NCI-H146 treated with DMSO at 0.1 percent for 48 hours (cell line): ENCODE data around the gene GLP2R.
"Not testable (repeated sequence)": the region's sequence is repeated elsewhere in the genome, so short reads cannot be mapped to it uniquely, and the experiment has no call there.

Source experiments
- DNase-seq: peaks from one replicate; lab custom pipeline; 2025; ENCODE audit not compliant: unreplicated experiment; lab: John Stamatoyannopoulos, UW

The GLP2R gene

DNA sequence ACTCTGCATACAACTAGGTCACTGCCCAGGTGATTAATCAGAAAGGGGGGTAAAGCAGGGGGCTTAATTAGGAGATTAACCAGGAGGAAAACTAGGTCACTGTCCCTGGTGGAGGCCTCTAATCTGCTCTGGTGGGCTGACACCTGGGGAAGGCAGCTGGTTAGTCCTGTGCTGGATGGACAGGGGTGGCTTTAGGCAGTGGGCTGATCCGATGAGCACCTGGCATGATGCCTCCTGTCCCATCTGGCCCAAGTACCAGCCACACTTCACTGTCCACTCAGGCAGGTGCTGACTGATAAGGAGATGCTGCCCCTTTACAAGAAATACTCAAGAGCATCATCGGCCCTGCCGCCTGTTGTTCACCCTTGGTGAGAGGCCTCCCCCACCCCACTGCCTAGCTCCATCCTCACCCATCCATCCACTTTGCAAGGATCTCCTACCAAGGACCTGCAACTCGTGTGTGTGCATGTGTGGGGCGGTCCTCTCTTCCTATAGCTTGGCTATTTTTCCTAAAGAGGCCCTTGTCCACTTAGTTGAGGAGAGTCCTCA lies 93.2 kb downstream of the GLP2R start:
- no peak for DNase-seq

DNA sequence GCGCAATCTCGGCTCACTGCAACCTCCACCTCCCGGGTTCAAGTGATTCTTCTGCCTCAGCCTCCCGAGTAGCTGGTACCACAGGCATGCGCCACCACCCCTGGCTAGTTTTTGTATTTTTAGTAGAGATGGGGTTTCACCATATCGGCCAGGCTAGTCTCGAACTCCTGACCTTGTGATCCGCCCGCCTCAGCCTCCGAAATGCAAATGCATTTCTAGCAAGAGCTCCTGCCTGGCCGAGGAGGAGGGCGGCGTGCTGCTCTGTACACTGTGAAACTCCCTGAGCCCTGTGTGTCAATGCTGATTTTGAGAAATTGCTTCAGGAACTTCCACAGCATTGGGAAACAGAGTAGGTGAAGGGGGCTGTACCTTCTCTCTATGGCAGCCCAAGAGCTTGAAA lies 95.5 kb downstream of the GLP2R start:
- not testable (repeated sequence) for DNase-seq

DNA sequence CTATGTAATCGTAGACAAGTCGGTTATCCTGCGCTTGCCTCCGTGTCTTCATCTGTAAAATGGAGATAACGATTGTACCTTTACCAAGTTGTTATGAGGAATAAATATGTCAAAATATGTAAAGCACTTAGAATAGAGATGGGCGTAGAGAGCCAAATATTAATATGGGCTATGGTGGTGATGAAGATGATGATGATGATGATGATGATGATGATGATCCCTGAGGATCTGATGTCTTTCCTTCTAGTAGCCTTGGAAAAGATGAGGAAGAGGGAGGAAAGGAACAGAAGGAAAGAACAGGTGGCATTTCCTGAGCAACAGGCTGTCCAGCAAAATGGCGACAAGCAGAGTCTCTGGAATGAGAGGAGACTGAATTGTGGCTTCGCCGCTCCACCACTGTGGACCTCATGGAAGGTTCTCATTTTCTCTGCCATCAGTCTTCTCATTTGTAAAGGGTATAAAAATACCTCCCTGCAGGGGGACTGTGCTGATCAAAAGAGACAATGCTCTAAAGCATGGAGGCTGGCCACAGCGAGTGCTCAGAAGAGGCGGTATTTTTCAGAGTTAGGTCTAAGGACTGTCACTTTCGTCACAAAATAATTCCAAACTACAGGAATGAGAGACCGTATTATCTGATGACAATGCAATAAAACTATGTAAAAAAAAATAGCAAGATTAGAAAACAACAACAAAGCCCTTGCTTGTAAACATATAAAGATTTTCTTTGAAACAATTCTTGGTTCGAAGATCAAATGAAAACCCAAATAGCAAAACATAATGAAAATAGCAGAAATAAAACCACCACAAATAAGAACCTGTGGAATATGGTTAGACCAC lies 96.5 kb downstream of the GLP2R start:
- no peak for DNase-seq

GRCh38 chr17:9924735-9925191 lies 99.0 kb downstream of the GLP2R start:
- peak; percentile 34 for DNase-seq

GRCh38 chr17:9925457-9925856 lies 99.7 kb downstream of the GLP2R start:
- no peak for DNase-seq

GRCh38 chr17:9926150-9926804 lies 100.6 kb downstream of the GLP2R start:
- DNase-seq: no peak

DNA sequence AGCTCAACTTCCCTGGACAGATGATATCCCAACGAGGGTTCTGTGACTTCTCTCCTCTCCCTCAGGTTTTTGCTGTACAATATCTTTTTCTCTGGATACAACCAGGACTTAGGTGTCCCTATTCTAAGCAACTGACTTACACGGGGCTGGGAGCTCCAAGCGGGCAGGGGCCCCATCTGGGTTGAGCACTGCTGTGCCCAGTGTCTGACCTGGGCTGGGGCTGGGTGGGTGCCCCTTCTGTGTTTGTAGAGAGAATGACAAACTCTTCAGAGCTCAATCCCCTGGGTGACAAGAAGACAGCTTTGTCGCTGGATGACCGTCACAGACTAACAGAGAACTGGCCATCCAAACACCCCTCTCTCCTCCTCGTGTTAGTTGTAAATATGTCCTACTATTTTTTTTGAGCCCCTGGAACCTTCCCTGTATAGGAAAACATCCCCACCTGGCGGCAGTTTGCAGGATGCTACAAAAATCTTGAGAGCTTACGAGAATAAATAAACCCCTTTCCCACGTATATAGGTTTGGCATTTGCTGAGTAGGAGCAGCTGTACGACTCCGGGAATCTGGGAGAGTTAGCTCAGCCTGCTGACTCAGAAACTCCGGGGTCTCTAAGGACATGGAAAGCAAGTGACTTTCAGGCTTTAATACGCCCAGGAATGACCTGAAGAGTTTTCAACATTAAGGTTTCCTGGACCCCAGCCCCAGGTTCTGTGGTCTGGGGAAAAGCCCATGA lies 103.0 kb downstream of the GLP2R start:
- DNase-seq: no peak

GRCh38 chr17:9929871-9930270 lies 104.1 kb downstream of the GLP2R start:
- no peak for DNase-seq

DNA sequence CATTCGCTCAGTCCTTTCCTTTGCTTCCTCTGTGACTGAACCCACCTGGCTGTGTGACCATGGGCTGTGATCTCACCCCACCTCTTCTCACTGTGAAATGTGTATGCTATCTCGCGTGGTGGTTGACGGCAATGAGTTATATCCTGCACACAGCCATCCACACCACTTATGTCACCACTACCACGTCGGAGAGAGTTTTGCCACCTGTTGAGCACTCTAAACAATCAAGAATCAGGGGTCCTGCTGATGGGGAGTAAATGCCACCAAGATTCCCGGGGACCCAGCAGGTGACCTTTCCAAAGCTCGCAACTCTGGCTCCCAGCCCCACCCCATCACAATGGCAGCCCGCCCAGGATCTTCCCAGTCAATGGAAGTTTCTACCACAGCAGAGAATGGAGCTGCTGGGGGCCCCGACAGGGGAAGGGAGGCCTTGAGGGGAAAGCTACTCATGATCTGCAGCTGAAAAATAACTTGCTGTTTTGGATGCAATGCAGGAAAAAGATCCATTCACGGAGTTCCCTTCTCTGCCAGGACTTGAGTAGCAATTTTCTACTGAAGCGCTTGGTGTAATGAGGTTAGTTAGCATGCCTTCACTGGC lies 105.5 kb downstream of the GLP2R start:
- no peak for DNase-seq

GRCh38 chr17:9932491-9932890 lies 106.8 kb downstream of the GLP2R start:
- DNase-seq: no peak

- DNase-seq: no peak
These were observed 108.6 kb downstream of the GLP2R start for GRCh38 chr17:9934331-9934730.

GRCh38 chr17:9935408-9935807 lies 109.7 kb downstream of the GLP2R start:
- DNase-seq: no peak

DNA sequence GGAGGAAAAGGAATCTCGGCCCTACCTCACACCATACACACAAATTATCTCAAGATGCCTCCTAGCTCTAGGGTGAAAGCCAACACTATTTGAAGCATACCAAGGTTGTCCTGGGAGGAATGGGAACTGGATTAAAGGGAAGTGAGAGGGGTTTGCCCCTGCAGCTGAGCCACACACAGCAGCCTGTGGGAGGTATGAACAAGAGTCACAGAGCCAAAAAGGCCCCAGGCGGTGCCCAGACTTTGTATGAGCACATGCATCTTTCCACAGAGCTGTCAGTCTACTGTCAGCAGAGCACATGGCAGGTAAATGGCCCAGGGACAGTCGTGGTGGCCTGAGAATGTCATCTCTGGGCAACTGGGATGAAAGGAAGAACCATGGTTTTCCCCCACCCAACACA lies 110.4 kb downstream of the GLP2R start:
- no peak for DNase-seq

DNA sequence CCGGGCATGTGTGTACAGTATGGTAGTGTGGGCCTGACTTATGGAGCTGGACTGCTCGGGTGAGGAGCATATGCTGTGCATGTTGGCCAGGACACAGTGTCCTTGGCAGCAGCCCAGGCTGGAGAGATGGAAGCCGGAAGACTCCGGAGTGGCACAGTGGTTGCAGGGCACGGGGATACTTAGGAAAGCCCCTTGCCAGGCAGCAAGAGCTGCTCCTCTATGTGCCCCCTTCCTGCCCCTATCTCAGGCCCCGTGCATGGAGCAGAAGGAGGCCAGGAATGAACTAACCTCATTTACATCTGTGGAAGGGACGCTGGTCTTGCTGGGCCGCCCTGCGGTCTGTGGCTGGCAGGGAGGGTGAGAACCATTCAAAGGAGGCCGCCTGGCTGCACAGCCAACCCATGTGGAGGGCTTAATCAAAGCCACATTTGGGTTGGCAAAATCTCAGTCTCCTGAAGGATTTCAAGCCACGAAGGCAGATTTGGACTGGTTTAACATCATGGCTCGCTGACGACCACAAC lies 111.6 kb downstream of the GLP2R start:
- no peak for DNase-seq

DNA sequence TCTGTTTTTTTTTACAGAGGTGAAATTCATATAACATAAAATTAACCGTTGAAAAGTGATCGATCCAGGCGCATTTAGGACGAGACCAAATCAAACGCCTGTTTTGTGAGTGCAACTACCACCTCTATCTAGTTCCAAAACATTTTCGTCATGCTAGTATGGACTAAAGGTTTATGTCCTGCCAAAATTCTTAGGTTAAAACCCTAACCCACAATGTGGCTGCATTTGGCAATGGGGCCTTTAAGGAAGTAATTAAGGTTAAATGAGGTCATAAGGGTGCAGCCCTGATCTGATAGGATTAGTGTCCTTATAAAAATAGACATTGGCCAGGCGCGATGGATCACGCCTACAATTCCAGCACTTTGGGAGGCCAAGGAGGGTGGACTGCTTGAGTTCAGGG lies 112.2 kb downstream of the GLP2R start:
- no peak for DNase-seq

DNA sequence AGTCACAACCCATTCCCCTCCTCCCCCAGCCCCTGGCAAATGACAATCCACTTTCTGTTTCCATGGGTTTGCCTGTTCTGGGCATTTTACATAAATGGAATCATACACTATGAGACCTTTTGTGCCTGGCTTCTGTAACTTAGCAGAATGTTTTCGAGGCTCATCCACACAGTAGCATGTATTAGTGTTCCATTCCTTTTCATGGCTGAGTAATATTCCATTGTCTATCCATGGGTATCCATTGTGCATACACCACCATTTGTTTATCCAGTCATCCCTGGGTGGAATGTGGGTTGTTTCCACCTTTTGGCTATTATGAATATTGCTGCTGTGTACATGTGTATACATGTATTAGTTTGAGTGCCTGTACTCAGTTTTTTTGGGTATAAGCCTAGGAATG lies 113.0 kb downstream of the GLP2R start:
- no peak for DNase-seq

- no peak for DNase-seq
These were observed 115.1 kb downstream of the GLP2R start for GRCh38 chr17:9940841-9941240.

DNA sequence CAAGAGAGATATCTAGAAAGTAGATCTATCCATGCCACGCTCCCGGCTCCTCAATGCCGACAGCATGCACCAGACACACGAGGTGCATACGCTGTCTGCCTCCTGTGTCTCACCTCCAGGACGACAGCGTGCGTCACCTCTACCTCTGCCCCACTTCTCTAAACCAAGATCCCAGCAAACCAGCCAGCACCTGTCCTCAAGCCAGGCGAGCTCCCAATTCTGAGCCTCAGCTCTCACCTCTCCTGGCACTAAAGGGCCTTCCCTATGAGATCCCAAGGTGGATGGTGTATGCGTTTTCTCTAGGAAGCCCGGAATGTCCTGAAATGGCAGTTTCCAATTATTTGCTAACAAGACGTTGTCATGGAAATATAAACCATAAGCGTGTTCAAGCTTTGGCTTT lies 115.6 kb downstream of the GLP2R start:
- DNase-seq: no peak
